K562 (cell line): ENCODE data around the gene NR5A1.

ENCODE experiments used
- CBX5 ChIP-seq: IDR thresholded peaks from 2 replicates; pipeline ENCODE4 v1.6.1; 2014; ENCODE audit warnings: low read depth, borderline replicate concordance
- CTCF ChIP-seq, 3 experiments: IDR thresholded peaks in 2 of 3; conservative IDR thresholded peaks in 1 of 3; 2 replicates each; pipeline ENCODE4 v1.5.1; 2011 to 2012; ENCODE audit warnings: low read length in 3 of 3, mild to moderate bottlenecking in 3 of 3, control low read depth in 2 of 3, improper control_type of control experiment in 1 of 3, inconsistent platforms in 1 of 3, low read depth in 1 of 3, mixed read lengths in 1 of 3, moderate library complexity in 1 of 3; ENCODE audit not compliant: insufficient read depth in 2 of 3
- EP300 ChIP-seq: IDR thresholded peaks from 2 replicates; pipeline ENCODE4 v1.6.1; 2012; ENCODE audit warnings: low read length, improper control_type of control experiment
- ETS1 ChIP-seq: conservative IDR thresholded peaks from 2 replicates; pipeline ENCODE4 v1.6.1; 2011; ENCODE audit warnings: low read depth, mild to moderate bottlenecking, low read length; ENCODE audit not compliant: control insufficient read depth
- JUND ChIP-seq, 2 experiments: IDR thresholded peaks; 2 replicates in 1 of 2; 3 replicates in 1 of 2; pipeline ENCODE4 v1.6.1; 2011; ENCODE audit warnings: borderline replicate concordance in 2 of 2, low read depth in 2 of 2, low read length in 2 of 2, improper control_type of control experiment in 1 of 2, missing biosample characterization in 1 of 2, missing genetic modification characterization in 1 of 2, missing genetic modification reagents in 1 of 2
- PML ChIP-seq: IDR thresholded peaks from 2 replicates; pipeline ENCODE4 v1.6.1; 2012; ENCODE audit warnings: low read length, inconsistent platforms
- POLR2A ChIP-seq: fragments of 450-650 bp; conservative IDR thresholded peaks from 2 replicates; pipeline ENCODE4 v1.6.1; 2016
- TOE1 ChIP-seq, 2 experiments: fragments of 450-650 bp in 1 of 2; sonication (generic) in 1 of 2; formaldehyde crosslinking in 1 of 2; IDR thresholded peaks; 2 replicates each; pipeline versions ENCODE4 v1.7.1 to v1.8.0; 2016 to 2022; ENCODE audit warnings: borderline replicate concordance in 2 of 2, mild to moderate bottlenecking in 2 of 2, antibody characterized with exemption in 1 of 2, inconsistent platforms in 1 of 2, low read depth in 1 of 2, missing genetic modification reagents in 1 of 2, moderate library complexity in 1 of 2
- ZFPM2 ChIP-seq: fragments of 250-450 bp; sonication (Bioruptor Pico); IDR thresholded peaks from 2 replicates; pipeline ENCODE4 v1.5.1; 2022; ENCODE audit warnings: mild to moderate bottlenecking
- ZNF146 ChIP-seq: IDR thresholded peaks from one replicate; pipeline ENCODE4 v1.6.1; 2018; ENCODE audit warnings: missing compliant biosample characterization; ENCODE audit not compliant: unreplicated experiment
- ZNF75A ChIP-seq: fragments of 450-650 bp; formaldehyde crosslinking; IDR thresholded peaks from 2 replicates; pipeline ENCODE4 v1.4.0; 2020; ENCODE audit warnings: mild to moderate bottlenecking
- ZSCAN29 ChIP-seq: fragments of 450-650 bp; IDR thresholded peaks from 2 replicates; pipeline ENCODE4 v1.6.1; 2017

- no peak for TF ChIP-seq CBX5
- TF ChIP-seq TOE1 (IDR thresholded peaks at IDR 0.05; ENCODE audit: borderline replicate concordance), result no peak
- TF ChIP-seq TOE1 (CRISPR knock-in tag; IDR thresholded peaks at IDR 0.05; ENCODE audit: borderline replicate concordance, low read depth), result no peak
- no peak for TF ChIP-seq ZNF75A (CRISPR knock-in tag)
- no peak for TF ChIP-seq POLR2A
- TF ChIP-seq EP300, result no peak
- no peak for TF ChIP-seq ZSCAN29
- no peak for TF ChIP-seq ETS1
- no peak for TF ChIP-seq JUND (IDR thresholded peaks at IDR 0.05; ENCODE audit: borderline replicate concordance, low read depth, low read length)
- TF ChIP-seq JUND (tag; IDR thresholded peaks at IDR 0.05; ENCODE audit: borderline replicate concordance, low read depth, low read length), result no peak
- no peak for TF ChIP-seq ZNF146 (CRISPR knock-in tag)
- peak; percentile 70 to 84 (median 77) for TF ChIP-seq CTCF (IDR thresholded peaks at IDR 0.05 in 2 of 3, conservative IDR thresholded peaks at IDR 0.05 in 1 of 3; ENCODE audit: insufficient read depth in 2 of 3, low read depth in 1 of 3, low read length in 3 of 3)
- TF ChIP-seq ZFPM2 (CRISPR knock-in tag), result no peak
- no peak for TF ChIP-seq PML
Measured at GRCh38 chr9:124480621-124480981, 26.6 kb downstream of the NR5A1 start.
